Measurements from ENCODE around the gene DPRX. TPM values are rescaled to one million over a fixed set of nuclear protein-coding genes. Genes with fewer than 3 reads are reported as not detected.

DPRX gene
- total and polyA plus RNA-seq, 2 of the 13 experiments (the other 11 are each of a cell fraction or from before 2014, with no cell fraction given): not detected

GRCh38 chr19:53644061-53644816 lies 12.4 kb downstream of the DPRX start (continued):
- TF ChIP-seq POGK (CRISPR knock-in tag; conservative IDR thresholded peaks at IDR 0.05): no peak
- TF ChIP-seq ZNF83 (CRISPR knock-in tag; IDR thresholded peaks at IDR 0.05; ENCODE audit: borderline replicate concordance): no peak
- TF ChIP-seq STAG1 (CRISPR knock-in tag; IDR thresholded peaks at IDR 0.05): no peak
- no peak for TF ChIP-seq ZBTB3 (CRISPR knock-in tag; IDR thresholded peaks at IDR 0.05; ENCODE audit: borderline replicate concordance, low read depth)
- TF ChIP-seq DPF2 (CRISPR knock-in tag; IDR thresholded peaks at IDR 0.05; ENCODE audit: borderline replicate concordance, low read depth): no peak
- no peak for TF ChIP-seq AHR (CRISPR knock-in tag; IDR thresholded peaks at IDR 0.05)
- TF ChIP-seq ZNF775 (CRISPR knock-in tag; IDR thresholded peaks at IDR 0.05; ENCODE audit: borderline replicate concordance): no peak
- TF ChIP-seq GPBP1L1 (CRISPR knock-in tag; IDR thresholded peaks at IDR 0.05): no peak
- TF ChIP-seq ZNF354B (CRISPR knock-in tag; IDR thresholded peaks at IDR 0.05): no peak
- TF ChIP-seq RXRB (CRISPR knock-in tag; IDR thresholded peaks at IDR 0.05; ENCODE audit: borderline replicate concordance): no peak
- no peak for TF ChIP-seq JUND (CRISPR knock-in tag; IDR thresholded peaks at IDR 0.05)
- no peak for TF ChIP-seq POLR2G (IDR thresholded peaks at IDR 0.05; ENCODE audit: low read depth, low read length)
- TF ChIP-seq CREB1 (IDR thresholded peaks at IDR 0.05): no peak
- TF ChIP-seq CREB1 (CRISPR knock-in tag; IDR thresholded peaks at IDR 0.05): no peak
